GM12891 (cell line): ENCODE measurements around the gene LOXHD1.

Experiments
- POLR2A ChIP-seq: IDR thresholded peaks from 2 replicates; pipeline ENCODE4 v1.6.1; 2011; ENCODE audit warnings: low read depth, low read length, control low read depth
- POLR2AphosphoS5 ChIP-seq: IDR thresholded peaks from 2 replicates; pipeline ENCODE4 v1.6.1; 2011; ENCODE audit warnings: low read depth, low read length, control low read depth
- POU2F2 ChIP-seq: IDR thresholded peaks from 2 replicates; pipeline ENCODE4 v1.6.1; 2011; ENCODE audit warnings: low read depth, mild to moderate bottlenecking, control low read depth, low read length, moderate library complexity
- SPI1 ChIP-seq: IDR thresholded peaks from 2 replicates; pipeline ENCODE4 v1.6.1; 2011; ENCODE audit warnings: low read depth, low read length, control low read depth
- TAF1 ChIP-seq: IDR thresholded peaks from 2 replicates; pipeline ENCODE4 v1.6.1; 2011; ENCODE audit warnings: low read depth, low read length, control low read depth

- no peak for TF ChIP-seq POLR2AphosphoS5
- no peak for TF ChIP-seq POLR2A
- TF ChIP-seq POU2F2, result no peak
- no peak for TF ChIP-seq TAF1
- TF ChIP-seq SPI1, result no peak
Measured at GRCh38 chr18:46660957-46661749, 4.1 kb upstream of the LOXHD1 start.
